GM21390 (cell line): Measurements from ENCODE around the gene STIP1.
A peak's percentile ranks its signal among the peaks of the same experiment; 100 is the strongest.

Source experiments
- ATAC-seq: cut with Tn5 transposase; IDR thresholded peaks from one replicate; pipeline ENCODE4 v1.9.1; 2021; ENCODE audit not compliant: unreplicated experiment

STIP1 gene

DNA sequence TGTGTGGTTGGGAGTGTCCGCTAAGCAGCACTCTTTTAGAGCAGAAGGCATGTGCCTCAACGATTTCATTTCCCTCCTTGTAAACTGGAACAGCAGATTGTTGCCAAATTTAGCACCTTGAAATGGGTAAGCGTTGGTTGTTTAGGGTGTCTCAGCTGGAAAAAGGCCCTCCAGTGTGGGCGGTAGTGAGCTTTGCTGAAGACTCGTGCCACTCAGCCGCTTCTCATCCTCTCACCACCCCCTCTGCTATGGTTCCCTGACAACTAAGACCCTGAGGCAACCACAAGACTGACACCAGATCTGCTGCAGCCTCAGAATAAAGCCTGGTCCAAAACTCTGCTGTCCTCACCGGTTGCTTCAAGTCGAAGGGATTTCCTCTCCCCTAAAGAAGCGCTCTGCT is 10.7 kb downstream of the STIP1 start:
- no peak for ATAC-seq

DNA sequence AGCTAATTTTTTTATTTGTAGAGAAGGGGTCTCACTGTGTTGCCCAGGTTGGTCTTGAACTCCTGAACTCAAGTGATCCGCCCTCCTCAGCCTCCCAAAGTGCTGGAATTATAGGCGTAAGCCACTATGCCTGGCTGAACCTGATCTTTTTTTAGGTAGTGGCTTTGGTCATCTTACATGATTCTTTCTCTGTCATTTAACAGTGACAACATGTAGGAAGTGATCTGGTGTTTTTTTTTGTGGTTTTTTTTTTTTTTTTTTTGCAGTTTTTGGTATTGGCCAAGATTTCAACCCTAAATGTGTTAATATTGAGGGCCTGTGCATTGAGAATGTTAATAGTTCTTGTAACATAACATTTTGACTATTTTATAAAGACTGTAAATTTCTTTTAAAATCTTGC is 12.5 kb downstream of the STIP1 start:
- no peak for ATAC-seq

GRCh38 chr11:64201543-64201942 is 15.6 kb downstream of the STIP1 start:
- no peak for ATAC-seq

- ATAC-seq: no peak
Observed at GRCh38 chr11:64202992-64203391, 17.0 kb downstream of the STIP1 start.

- no peak for ATAC-seq
Observed at GRCh38 chr11:64203421-64204079, 17.6 kb downstream of the STIP1 start.

DNA sequence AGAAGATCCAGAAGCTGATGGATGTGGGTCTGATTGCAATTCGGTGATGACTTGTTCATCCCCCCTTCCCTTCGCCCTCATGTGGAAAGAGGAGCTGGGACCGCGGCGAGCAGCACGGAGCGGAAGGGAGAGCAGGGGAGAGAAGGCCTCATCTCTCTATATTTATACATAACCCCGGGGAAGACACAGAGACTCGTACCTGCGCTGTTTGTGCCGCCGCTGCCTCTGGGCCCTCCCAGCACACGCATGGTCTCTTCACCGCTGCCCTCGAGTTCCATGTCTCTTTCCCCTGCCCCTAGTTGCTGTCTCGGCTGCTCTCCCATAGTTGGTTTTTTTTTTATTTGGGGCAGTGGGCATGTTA is 18.1 kb downstream of the STIP1 start:
- no peak for ATAC-seq

GRCh38 chr11:64204464-64204989 is 18.6 kb downstream of the STIP1 start:
- no peak for ATAC-seq

- ATAC-seq: peak; percentile 39
Observed at GRCh38 chr11:64206457-64207255, 20.7 kb downstream of the STIP1 start, which contains the start of gene FERMT3. FERMT3 (plus strand) TSS chr11:64206721; CDS start chr11:64207365, 644 bp downstream.

- ATAC-seq: peak; percentile 56
Observed at GRCh38 chr11:64207256-64208085, 21.5 kb downstream of the STIP1 start.

DNA sequence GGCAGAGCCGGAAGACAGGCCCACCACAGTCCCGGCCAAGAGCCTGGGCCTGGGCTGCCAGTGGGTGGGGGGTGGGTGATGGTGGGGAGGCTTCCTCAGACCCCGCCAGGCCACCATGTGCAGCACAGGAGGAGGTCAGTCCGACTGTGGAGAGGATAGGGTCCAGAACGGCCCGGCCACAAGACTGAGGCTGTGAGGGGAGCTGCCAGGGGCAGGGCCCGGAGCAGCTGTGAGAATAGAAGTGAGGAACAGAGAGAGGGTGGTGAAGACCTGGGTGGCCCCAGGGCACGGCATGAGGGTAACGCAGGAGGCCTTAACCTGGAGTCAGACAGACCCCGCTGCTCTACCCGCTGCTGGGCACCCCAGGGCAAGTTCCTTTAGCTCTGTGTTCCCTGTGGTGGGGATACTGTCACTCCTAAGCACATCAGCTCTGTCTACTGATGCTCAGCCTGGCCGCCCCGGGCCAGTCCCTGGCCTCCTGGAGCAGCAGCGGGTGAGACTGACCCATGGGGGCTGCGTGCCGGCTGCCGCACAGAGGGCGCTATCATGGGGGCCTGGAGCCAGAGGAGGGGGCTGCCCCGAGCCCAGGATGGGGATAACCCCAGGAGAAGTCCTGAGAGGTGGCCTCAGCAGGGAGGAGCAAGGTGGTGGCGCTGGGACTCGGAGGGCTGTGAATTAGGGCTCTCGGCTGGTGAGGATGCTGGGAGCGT is 22.3 kb downstream of the STIP1 start:
- no peak for ATAC-seq

DNA sequence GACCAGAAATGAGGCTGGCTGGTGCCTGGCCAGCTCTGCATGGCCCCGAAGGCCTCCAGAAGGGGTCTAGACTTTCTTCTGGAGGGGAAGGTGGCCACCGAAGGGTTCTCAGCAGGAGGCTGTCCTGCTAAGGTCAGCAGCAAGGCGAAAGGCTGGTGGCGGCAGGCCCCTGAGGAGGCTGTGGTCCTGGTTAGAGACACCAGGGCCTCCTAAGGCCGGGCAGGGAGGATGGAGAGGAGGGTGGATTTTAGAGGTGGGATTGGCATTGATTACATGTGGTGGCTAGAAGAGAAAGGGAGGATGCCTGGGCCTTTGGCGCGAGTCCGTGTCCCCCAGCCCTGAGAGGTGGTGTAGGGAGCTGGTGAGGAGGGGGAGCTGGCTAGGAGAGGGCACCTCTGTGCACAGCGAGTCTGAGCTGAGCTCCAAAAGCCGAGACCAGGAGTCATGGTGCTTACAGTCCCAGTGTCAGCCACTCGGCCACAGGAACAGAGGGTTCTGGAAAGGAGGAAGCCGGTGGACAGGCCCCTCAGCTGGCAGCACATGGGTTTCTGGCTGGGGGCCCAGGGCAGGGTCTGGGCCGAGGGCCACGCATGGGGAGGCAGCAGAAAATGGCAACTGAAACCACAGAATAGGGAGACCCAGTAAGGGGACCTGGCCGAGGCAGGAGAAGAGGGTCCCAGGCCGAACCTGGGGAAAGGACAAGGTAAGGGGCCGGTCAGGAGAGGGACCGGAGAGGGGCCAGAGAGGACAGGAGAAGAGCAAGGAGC is 23.0 kb downstream of the STIP1 start:
- no peak for ATAC-seq

DNA sequence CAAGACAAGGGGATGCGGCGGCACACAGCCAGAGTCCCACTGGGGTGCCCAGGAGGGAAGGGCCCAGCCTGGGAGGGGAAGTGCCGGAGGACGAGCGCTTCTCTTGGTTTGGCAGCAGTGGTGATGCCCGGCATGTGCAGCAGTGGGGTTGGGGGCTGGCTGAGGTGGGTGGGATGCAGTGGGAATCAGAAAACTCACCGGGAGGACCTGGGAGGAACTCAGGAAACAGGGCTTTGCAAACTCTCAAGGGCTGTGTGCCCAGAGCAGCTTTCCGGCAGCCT is 23.5 kb downstream of the STIP1 start:
- no peak for ATAC-seq

DNA sequence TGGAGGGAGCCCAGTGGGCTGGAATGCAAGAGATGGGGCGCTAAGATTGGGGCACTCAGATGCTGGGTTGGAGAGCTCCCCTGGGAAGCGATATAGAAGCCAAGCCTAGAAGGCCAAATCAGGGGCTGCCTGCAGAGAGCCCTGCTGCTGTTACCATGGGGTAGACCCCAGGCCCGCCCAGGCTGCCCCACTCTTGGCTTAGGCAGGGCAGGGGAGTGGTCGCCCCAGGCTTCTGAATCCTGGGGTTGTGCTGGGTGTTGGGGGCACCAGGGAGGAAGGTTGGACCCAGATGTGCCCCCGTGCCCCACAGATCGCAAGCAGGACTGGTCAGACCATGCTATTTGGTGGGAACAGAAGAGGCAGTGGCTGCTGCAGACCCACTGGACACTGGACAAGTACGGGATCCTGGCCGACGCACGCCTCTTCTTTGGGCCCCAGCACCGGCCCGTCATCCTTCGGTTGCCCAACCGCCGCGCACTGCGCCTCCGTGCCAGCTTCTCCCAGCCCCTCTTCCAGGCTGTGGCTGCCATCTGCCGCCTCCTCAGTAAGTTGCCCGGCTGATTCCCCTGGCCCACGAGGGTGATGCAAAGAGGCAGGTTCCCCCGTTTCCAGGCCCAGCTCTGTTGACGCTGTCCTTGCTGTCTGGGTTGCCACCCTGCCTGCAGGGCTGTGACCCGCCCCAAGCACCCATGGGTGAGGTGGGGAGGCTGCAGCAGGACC is 24.5 kb downstream of the STIP1 start:
- no peak for ATAC-seq

GRCh38 chr11:64211181-64211872 is 25.4 kb downstream of the STIP1 start:
- no peak for ATAC-seq

GRCh38 chr11:64216879-64217278 is 30.9 kb downstream of the STIP1 start:
- no peak for ATAC-seq

DNA sequence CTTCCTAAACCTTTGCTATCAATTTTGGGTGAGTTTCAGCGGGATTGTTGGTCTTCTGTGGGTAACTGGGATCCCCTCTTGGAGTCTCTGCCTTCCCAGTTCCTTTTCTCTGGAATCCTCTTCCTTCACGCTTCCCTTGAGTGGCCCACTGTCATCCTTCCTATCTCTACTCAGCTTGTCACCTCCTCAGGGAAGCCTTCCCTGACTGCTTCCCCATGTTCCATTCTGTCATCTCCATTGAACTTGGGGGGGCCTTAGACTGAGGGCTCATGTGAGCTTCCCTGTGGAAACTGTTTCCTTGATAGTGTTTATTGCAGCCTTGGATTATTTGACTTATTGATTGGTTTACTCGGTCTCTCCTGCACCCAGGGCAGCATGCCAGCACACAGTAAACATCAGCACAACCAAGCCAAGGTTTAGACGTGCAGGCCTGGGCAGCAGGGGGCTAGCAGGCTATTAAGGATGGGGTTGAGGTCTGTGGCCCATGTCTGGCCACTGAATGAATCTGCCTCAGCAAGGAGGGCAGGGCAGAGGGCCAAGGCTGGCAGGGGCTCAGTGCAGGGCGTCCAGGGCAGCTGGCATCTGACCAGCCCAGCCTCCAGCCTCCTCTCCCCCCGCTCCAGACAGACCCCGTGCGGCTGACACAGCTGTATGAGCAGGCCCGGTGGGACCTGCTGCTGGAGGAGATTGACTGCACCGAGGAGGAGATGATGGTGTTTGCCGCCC is 32.8 kb downstream of the STIP1 start:
- ATAC-seq: no peak

DNA sequence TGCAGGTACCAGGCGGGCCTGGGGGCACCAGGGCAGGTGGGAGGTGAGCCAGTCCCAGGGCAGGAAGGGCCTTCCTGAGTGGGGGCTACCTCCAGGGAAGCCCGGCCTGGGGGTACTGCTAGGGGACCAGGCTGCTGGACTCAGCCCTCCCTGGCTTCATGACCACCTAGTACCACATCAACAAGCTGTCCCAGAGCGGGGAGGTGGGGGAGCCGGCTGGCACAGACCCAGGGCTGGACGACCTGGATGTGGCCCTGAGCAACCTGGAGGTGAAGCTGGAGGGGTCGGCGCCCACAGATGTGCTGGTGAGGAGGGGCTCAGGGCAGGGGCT is 33.3 kb downstream of the STIP1 start:
- no peak for ATAC-seq

DNA sequence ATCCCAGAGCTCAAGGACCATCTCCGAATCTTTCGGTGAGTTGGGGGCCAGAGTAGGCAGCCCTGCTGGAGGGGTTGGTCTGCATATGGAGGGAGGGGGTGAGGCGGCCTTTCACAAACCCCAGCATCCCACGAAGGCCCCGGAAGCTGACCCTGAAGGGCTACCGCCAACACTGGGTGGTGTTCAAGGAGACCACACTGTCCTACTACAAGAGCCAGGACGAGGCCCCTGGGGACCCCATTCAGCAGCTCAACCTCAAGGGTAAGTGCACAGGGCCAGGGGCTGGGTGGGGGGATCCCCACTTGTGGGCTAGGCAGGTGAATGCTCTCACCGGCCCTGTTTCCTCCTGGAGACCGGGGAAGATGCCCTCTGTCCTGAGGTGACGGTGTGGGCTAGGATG is 33.8 kb downstream of the STIP1 start:
- ATAC-seq: no peak

DNA sequence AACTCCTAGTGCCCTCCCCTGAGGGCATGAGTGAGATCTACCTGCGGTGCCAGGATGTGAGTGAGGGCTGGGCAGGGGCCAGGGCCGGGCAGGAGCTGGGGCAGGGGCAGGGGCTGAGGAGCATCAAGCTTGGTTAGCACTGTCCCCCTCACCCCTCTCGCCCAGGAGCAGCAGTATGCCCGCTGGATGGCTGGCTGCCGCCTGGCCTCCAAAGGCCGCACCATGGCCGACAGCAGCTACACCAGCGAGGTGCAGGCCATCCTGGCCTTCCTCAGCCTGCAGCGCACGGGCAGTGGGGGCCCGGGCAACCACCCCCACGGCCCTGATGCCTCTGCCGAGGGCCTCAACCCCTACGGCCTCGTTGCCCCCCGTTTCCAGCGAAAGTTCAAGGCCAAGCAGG is 34.3 kb downstream of the STIP1 start:
- no peak for ATAC-seq
